A673 (cell line): Measurements from ENCODE around the gene ANGPTL2.

ENCODE experiments used
- EZH2 ChIP-seq: fragments of 200-600 bp; sonication (generic); IDR thresholded peaks from 2 replicates; pipeline ENCODE4 v1.6.1; 2017; ENCODE audit warnings: borderline replicate concordance, low read depth, mild to moderate bottlenecking, mixed read lengths, antibody characterized with exemption, low read length; ENCODE audit not compliant: poor library complexity, severe bottlenecking
- TF ChIP-seq, protein P1 (sequence below): fragments of 300-800, 200-600 bp; sonication (generic); conservative IDR thresholded peaks from 2 replicates; pipeline ENCODE4 v1.5.1; 2017; ENCODE audit warnings: low read depth, mild to moderate bottlenecking, antibody characterized with exemption, low read length, moderate library complexity, mixed read lengths

DNA sequence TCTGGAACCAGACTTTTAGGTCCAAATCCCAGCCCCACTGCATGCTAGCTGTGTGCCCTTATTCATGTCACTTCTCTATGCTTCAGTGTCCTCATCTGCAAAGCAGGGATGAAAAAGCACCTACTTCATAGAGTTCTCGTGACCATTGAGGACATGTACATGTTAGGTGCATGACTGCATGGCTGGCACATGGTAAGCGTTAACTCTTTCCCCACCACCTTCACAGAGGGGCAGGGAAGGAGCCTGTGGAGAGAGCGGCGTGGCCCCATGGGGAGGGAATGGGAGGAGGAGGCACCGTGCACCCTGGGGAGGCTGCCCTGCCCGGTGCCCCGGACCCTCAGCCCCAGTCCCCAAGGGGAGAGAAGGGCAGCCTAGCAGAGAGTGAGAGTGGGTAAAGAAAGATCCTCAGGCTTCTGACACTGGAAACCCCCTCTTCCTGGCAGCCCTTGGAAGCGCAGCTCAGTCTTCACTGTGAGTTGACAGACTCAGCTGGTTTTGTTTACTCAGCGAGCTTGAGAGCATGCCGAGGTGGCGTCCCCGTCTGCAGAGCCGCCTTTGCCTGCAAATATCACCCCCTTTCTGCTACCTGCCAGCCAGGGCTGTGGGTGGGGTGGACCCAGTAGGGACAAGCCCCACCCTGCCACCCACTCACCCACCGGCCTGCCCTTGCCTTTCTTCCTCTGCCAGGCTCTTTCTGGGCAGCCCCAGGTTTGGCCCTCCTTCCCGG is 10.6 kb upstream of the ANGPTL2 start:
- TF ChIP-seq, protein P1, sequence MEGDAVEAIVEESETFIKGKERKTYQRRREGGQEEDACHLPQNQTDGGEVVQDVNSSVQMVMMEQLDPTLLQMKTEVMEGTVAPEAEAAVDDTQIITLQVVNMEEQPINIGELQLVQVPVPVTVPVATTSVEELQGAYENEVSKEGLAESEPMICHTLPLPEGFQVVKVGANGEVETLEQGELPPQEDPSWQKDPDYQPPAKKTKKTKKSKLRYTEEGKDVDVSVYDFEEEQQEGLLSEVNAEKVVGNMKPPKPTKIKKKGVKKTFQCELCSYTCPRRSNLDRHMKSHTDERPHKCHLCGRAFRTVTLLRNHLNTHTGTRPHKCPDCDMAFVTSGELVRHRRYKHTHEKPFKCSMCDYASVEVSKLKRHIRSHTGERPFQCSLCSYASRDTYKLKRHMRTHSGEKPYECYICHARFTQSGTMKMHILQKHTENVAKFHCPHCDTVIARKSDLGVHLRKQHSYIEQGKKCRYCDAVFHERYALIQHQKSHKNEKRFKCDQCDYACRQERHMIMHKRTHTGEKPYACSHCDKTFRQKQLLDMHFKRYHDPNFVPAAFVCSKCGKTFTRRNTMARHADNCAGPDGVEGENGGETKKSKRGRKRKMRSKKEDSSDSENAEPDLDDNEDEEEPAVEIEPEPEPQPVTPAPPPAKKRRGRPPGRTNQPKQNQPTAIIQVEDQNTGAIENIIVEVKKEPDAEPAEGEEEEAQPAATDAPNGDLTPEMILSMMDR, result no peak
- no peak for TF ChIP-seq EZH2
